H9 (cell line): Measurements from ENCODE around the gene ALX4. TPM values are rescaled to one million over a fixed set of nuclear protein-coding genes. Genes with fewer than 3 reads are reported as not detected.

Experiments
- DNase-seq: peaks from one replicate; pipeline ENCODE4 v3.0.0-alpha.2; 2017
- H2AFZ ChIP-seq: one replicate; pipeline ENCODE4 v1.6.1; 2013; ENCODE audit warnings: mild to moderate bottlenecking, low read length, control low read depth, moderate library complexity
- H2AK5ac ChIP-seq: 2 replicates; pipeline ENCODE4 v1.6.1; 2013; ENCODE audit warnings: low read length, control low read depth, mixed read lengths; ENCODE audit not compliant: insufficient read length
- H2BK120ac ChIP-seq: one replicate; pipeline ENCODE4 v1.6.1; 2013; ENCODE audit warnings: low read depth, mild to moderate bottlenecking, low read length, control low read depth, inconsistent platforms; ENCODE audit not compliant: poor library complexity, severe bottlenecking
- H2BK12ac ChIP-seq: 2 replicates; pipeline ENCODE4 v1.6.1; 2013; ENCODE audit warnings: low read length, control low read depth, mixed read lengths, low read depth; ENCODE audit not compliant: insufficient read length
- H2BK15ac ChIP-seq: 2 replicates; pipeline ENCODE4 v1.6.1; 2013; ENCODE audit warnings: low read depth, low read length, control low read depth
- H2BK20ac ChIP-seq: one replicate; pipeline ENCODE4 v1.6.1; 2013; ENCODE audit warnings: low read depth, mild to moderate bottlenecking, low read length, control low read depth, inconsistent platforms; ENCODE audit not compliant: poor library complexity, severe bottlenecking
- H2BK5ac ChIP-seq: 2 replicates; pipeline ENCODE4 v1.6.1; 2013; ENCODE audit warnings: low read length, control low read depth, mixed read lengths; ENCODE audit not compliant: insufficient read length
- H3K14ac ChIP-seq: 2 replicates; pipeline ENCODE4 v1.6.1; 2013; ENCODE audit warnings: low read length, control low read depth; ENCODE audit not compliant: insufficient read depth
- H3K18ac ChIP-seq: 2 replicates; pipeline ENCODE4 v1.6.1; 2013; ENCODE audit warnings: low read depth, mild to moderate bottlenecking, mixed read lengths, low read length, control low read depth; ENCODE audit not compliant: insufficient read length
- H3K23ac ChIP-seq: 2 replicates; pipeline ENCODE4 v1.6.1; 2013; ENCODE audit warnings: low read length, control low read depth, mixed read lengths, low read depth; ENCODE audit not compliant: insufficient read length
- H3K23me2 ChIP-seq: 2 replicates; pipeline ENCODE4 v1.6.1; 2013; ENCODE audit warnings: low read depth, mild to moderate bottlenecking, mixed read lengths, low read length, control low read depth; ENCODE audit not compliant: insufficient read length, poor library complexity, severe bottlenecking
- H3K27ac ChIP-seq: 2 replicates; pipeline ENCODE4 v1.5.1; 2013; ENCODE audit warnings: low read length, control low read depth, mixed read lengths, low read depth; ENCODE audit not compliant: insufficient read length
- H3K27me3 ChIP-seq: 2 replicates; pipeline ENCODE4 v1.6.1; 2013; ENCODE audit warnings: low read length, control low read depth, inconsistent platforms; ENCODE audit not compliant: insufficient read depth
- H3K4ac ChIP-seq: 2 replicates; pipeline ENCODE4 v1.6.1; 2013; ENCODE audit warnings: low read depth, mild to moderate bottlenecking, control low read depth, inconsistent platforms, low read length, moderate library complexity
- H3K4me1 ChIP-seq: 2 replicates; pipeline ENCODE4 v1.6.1; 2013; ENCODE audit warnings: low read length, control low read depth, inconsistent platforms; ENCODE audit not compliant: insufficient read depth
- H3K4me2 ChIP-seq: 2 replicates; pipeline ENCODE4 v1.6.1; 2013; ENCODE audit warnings: low read length, control low read depth, mixed read lengths; ENCODE audit not compliant: insufficient read length, insufficient read depth
- H3K56ac ChIP-seq: 2 replicates; pipeline ENCODE4 v1.6.1; 2013; ENCODE audit warnings: low read depth, mild to moderate bottlenecking, mixed read lengths, low read length, control low read depth; ENCODE audit not compliant: insufficient read length
- H3K79me1 ChIP-seq: 2 replicates; pipeline ENCODE4 v1.6.1; 2013; ENCODE audit warnings: low read depth, mild to moderate bottlenecking, moderate library complexity, low read length, control low read depth, inconsistent platforms; ENCODE audit not compliant: insufficient read depth, poor library complexity, severe bottlenecking
- H3K79me2 ChIP-seq: 2 replicates; pipeline ENCODE4 v1.6.1; 2013; ENCODE audit warnings: low read length, control low read depth, inconsistent platforms; ENCODE audit not compliant: insufficient read depth
- H3K9ac ChIP-seq: 2 replicates; pipeline ENCODE4 v1.6.1; 2013; ENCODE audit warnings: low read length, control low read depth, mixed read lengths; ENCODE audit not compliant: insufficient read length; ENCODE audit errors: extremely low read depth
- H3K9me3 ChIP-seq: one replicate; pipeline ENCODE4 v1.6.1; 2013; ENCODE audit warnings: low read depth, low read length, inconsistent platforms; ENCODE audit not compliant: control insufficient read depth
- H3T11ph ChIP-seq: one replicate; pipeline ENCODE4 v1.6.1; 2013; ENCODE audit warnings: mild to moderate bottlenecking, low read length, control low read depth, inconsistent platforms
- H4K20me1 ChIP-seq: one replicate; pipeline ENCODE4 v1.6.1; 2013; ENCODE audit not compliant: control insufficient read depth, insufficient read length, insufficient read depth
- H4K5ac ChIP-seq: 2 replicates; pipeline ENCODE4 v1.6.1; 2013; ENCODE audit warnings: low read depth, mild to moderate bottlenecking, mixed read lengths, low read length, control low read depth; ENCODE audit not compliant: insufficient read length
- H4K8ac ChIP-seq: replicated peaks from 2 replicates; pipeline ENCODE4 v1.6.1; 2013; ENCODE audit warnings: low read length, control low read depth, mixed read lengths, low read depth; ENCODE audit not compliant: insufficient read length
- H4K91ac ChIP-seq: 2 replicates; pipeline ENCODE4 v1.6.1; 2013; ENCODE audit warnings: low read depth, mild to moderate bottlenecking, moderate library complexity, mixed read lengths, low read length, control low read depth; ENCODE audit not compliant: insufficient read length
- H3K27ac Mint-ChIP-seq, 3 experiments: 2 replicates in 2 of 3; 3 replicates in 1 of 3; pipeline ENCODE4 v1.8.0; 2020 to 2021; ENCODE audit warnings: mixed read lengths in 3 of 3, mild to moderate bottlenecking in 1 of 3, moderate library complexity in 1 of 3
- H3K27me3 Mint-ChIP-seq: 2 replicates; pipeline ENCODE4 v1.8.0; 2021; ENCODE audit warnings: low read depth, mild to moderate bottlenecking, moderate library complexity, mixed read lengths
- H3K36me3 Mint-ChIP-seq, 3 experiments: 2 replicates in 2 of 3; 3 replicates in 1 of 3; pipeline ENCODE4 v1.8.0; 2020 to 2021; ENCODE audit warnings: low read depth in 3 of 3, mixed read lengths in 3 of 3; ENCODE audit not compliant: insufficient read depth in 1 of 3
- H3K4me1 Mint-ChIP-seq, 2 experiments: 2 replicates each; pipeline ENCODE4 v1.8.0; 2020; ENCODE audit warnings: mixed read lengths in 2 of 2
- H3K4me3 Mint-ChIP-seq, 2 experiments: 2 replicates in 1 of 2; 3 replicates in 1 of 2; pipeline ENCODE4 v1.8.0; 2020 to 2021; ENCODE audit warnings: mild to moderate bottlenecking in 2 of 2, mixed read lengths in 2 of 2, moderate library complexity in 1 of 2
- H3K9me3 Mint-ChIP-seq, 2 experiments: 2 replicates in 1 of 2; 3 replicates in 1 of 2; pipeline ENCODE4 v1.8.0; 2020; ENCODE audit warnings: mild to moderate bottlenecking in 2 of 2, mixed read lengths in 2 of 2, moderate library complexity in 1 of 2
- CTCF ChIP-seq: fragments of 200-600 bp; sonication (generic); conservative IDR thresholded peaks from 3 replicates; pipeline ENCODE4 v1.8.0; 2021; ENCODE audit warnings: antibody characterized with exemption, mild to moderate bottlenecking
- WGBS: extraction: QIAGEN DNeasy Blood & Tissue Kit; methylation state at CpG from one replicate; pipeline ENCODE4 v1.1.7; 2013; ENCODE audit warnings: missing lambda C conversion rate, low lambda C conversion rate, mixed read lengths; ENCODE audit not compliant: insufficient read length; ENCODE audit errors: extremely low coverage; 5-methylcytosine and 5-hydroxymethylcytosine counted together
- total RNA-seq: library from RNA; stranded (reverse); gene quantifications from 2 replicates; pipeline ENCODE4 v1.2.1, GENCODE V29; 2021

The ALX4 gene
- total RNA-seq, 1 experiment from 2014 or later, result not detected

- no peak overlapping the region for H2AFZ ChIP-seq
- H2BK15ac ChIP-seq, result no peak overlapping the region
- H4K8ac ChIP-seq, result no peak overlapping the region
- no peak overlapping the region for H2BK5ac ChIP-seq
- no peaks in the 10 kb centered on the region; the same call in 1 of the 2 replicates for H3K4me1 ChIP-seq
- H2AK5ac ChIP-seq, result no peak overlapping the region
- H2BK20ac ChIP-seq, result no peak overlapping the region
- no peaks in the 10 kb centered on the region for H3K27me3 ChIP-seq
- WGBS, result no CpG with 5 or more reads among the region's 3 CpGs
- no peak overlapping the region for H3K18ac ChIP-seq
- H4K91ac ChIP-seq, result no peak overlapping the region
- no peak overlapping the region for H2BK120ac ChIP-seq
- no peaks in the 10 kb centered on the region for H4K20me1 ChIP-seq
- H3K79me2 ChIP-seq, result no peaks in the 10 kb centered on the region
- no peak for DNase-seq
- H3K9me3 Mint-ChIP-seq, result no peaks in the 10 kb centered on the region; a peak in 1 of 5 replicates
- H3K27me3 Mint-ChIP-seq, result peaks cover 23% of the 10 kb centered on the region
- no peaks in the 10 kb centered on the region for H3K23me2 ChIP-seq
- no peak overlapping the region for H2BK12ac ChIP-seq
- no peak overlapping the region for H3K4me2 ChIP-seq
- H3K56ac ChIP-seq, result no peak overlapping the region
- no peak overlapping the region; a peak in 1 of 7 replicates for H3K27ac Mint-ChIP-seq
- peaks cover 8 to 19% of the 10 kb centered on the region in 2 experiments for H3K4me1 Mint-ChIP-seq
- no peak for TF ChIP-seq CTCF
- no peak overlapping the region for H4K5ac ChIP-seq
- H3K4ac ChIP-seq, result no peak overlapping the region
- H3K79me1 ChIP-seq, result no peaks in the 10 kb centered on the region
- no peak overlapping the region for H3T11ph ChIP-seq
- no peak overlapping the region for H3K9ac ChIP-seq
- no peak overlapping the region for H3K4me3 Mint-ChIP-seq
- H3K27ac ChIP-seq, result no peak overlapping the region
- H3K23ac ChIP-seq, result no peak overlapping the region
- H3K14ac ChIP-seq, result no peak overlapping the region
- H3K36me3 Mint-ChIP-seq, result no peaks in the 10 kb centered on the region
- no peaks in the 10 kb centered on the region for H3K9me3 ChIP-seq
Measured at GRCh38 chr11:44349328-44349727, 39.4 kb upstream of the ALX4 start.
